ENCODE data around the gene HTRA3.

GRCh38 chr4:8272472-8273428, 3.2 kb downstream of the HTRA3 start:
- no peak for TF ChIP-seq EZH2phosphoT487 (IDR thresholded peaks at IDR 0.05; ENCODE audit: insufficient read depth, low read depth)
- no peak for TF ChIP-seq EZH2 (IDR thresholded peaks at IDR 0.05; ENCODE audit: insufficient read depth, poor library complexity, severe bottlenecking)

Data from GM23248 (cell line).